Heart right ventricle (tissue), 16 donors: ENCODE data around the gene TRIM9. TPM values are rescaled to one million over a fixed set of nuclear protein-coding genes. Genes with fewer than 3 reads are reported as not detected.
A peak's percentile ranks its signal among the peaks of the same experiment; 100 is the strongest.

Source experiments
- ATAC-seq, 8 donors: fragments of 200-7000 bp; cut with Tn5 transposase; one replicate each; pipeline ENCODE4 v1.9.1; 2020; ENCODE audit warnings: mild to moderate bottlenecking in 8 of 8, moderate library complexity in 8 of 8, moderate number of reproducible peaks in 1 of 8
- DNase-seq, 2 donors: peaks; one replicate each; pipeline ENCODE4 v3.0.0-alpha.2; 2020
- H3K27ac ChIP-seq, 10 donors: fragments of 200-600 bp; sonication (generic) in 2 of 10; one replicate each; pipeline versions ENCODE4 v1.5.0 to v1.8.0; 2020 to 2022; ENCODE audit warnings: mild to moderate bottlenecking in 3 of 10
- H3K27me3 ChIP-seq, 7 donors: fragments of 200-600 bp; one replicate each; pipeline ENCODE4 v1.8.0; 2021 to 2022; ENCODE audit warnings: mild to moderate bottlenecking in 2 of 7
- H3K36me3 ChIP-seq, 9 donors: fragments of 200-600 bp; sonication (generic) in 1 of 9; one replicate each; pipeline versions ENCODE4 v1.5.0 to v1.8.0; 2020 to 2022; ENCODE audit warnings: mild to moderate bottlenecking in 2 of 9
- H3K4me1 ChIP-seq, 9 donors: fragments of 200-600 bp; sonication (generic) in 1 of 9; one replicate each; pipeline versions ENCODE4 v1.5.0 to v1.8.0; 2020 to 2022; ENCODE audit warnings: mild to moderate bottlenecking in 4 of 9
- H3K4me3 ChIP-seq, 10 donors: fragments of 200-600 bp; sonication (generic) in 2 of 10; one replicate each; pipeline versions ENCODE4 v1.5.0 to v1.8.0; 2020 to 2022; ENCODE audit warnings: mild to moderate bottlenecking in 7 of 10, moderate library complexity in 2 of 10
- H3K9me3 ChIP-seq, 11 donors: fragments of 200-600 bp in 10 of 11; sonication (generic) in 2 of 11; one replicate each; pipeline versions ENCODE4 v1.5.0 to v1.8.0; 2013 to 2022; ENCODE audit warnings: mild to moderate bottlenecking in 2 of 11, control low read depth in 1 of 11, moderate library complexity in 1 of 11
- WGBS, 2 donors: extraction: QIAGEN DNeasy Blood & Tissue Kit; methylation state at CpG; one replicate each; pipeline ENCODE4 v1.1.7; 2013; ENCODE audit warnings: inconsistent platforms in 1 of 2; 5-methylcytosine and 5-hydroxymethylcytosine counted together
- intact Hi-C, 10 donors: fragments of 100-400 bp; cut with DNase I; formaldehyde crosslinking; loops; one replicate each; pipeline versions ENCODE4 v1.11.1 to v1.14.2; 2022
- polyA plus RNA-seq, 2 donors: library from polyadenylated mRNA; stranded (reverse); fragments of 200-250 nt; gene quantifications; one replicate each; pipeline ENCODE4 v1.2.3, GENCODE V29; 2013
- total RNA-seq, 10 donors: library from RNA; stranded (reverse); fragmentation: NEBNext Ultra II Directional in 3 of 10; extraction: Animal tissue kit (Norgen Biotek cat#: 25700) in 3 of 10; gene quantifications; one replicate each; pipeline versions ENCODE4 v1.2.1 to v1.2.4, GENCODE V29; 2021 to 2023
- TF ChIP-seq, protein P1 (sequence below), 9 donors: fragments of 200-600 bp; sonication (generic) in 2 of 9; IDR thresholded peaks; one replicate each; pipeline versions ENCODE4 v1.5.0 to v1.8.0; 2021 to 2022; ENCODE audit warnings: antibody characterized with exemption in 9 of 9, mild to moderate bottlenecking in 5 of 9, moderate library complexity in 1 of 9
- donor health status: Arrhythmogenic right ventricular cardiomyopathy.
- donor health status: ischemic (EF 13 %, LVEDD 7.1; RV severe dilation, severe dysfunction).
- donor health status: healthy with polysubstance abuse.
- donor health status: DM: no; HTN: yes; CAD: no.
- donor health status: DM: no; HTN: no; CAD: no.
- donor health status: ischemic (EF 25% LVEDD 6.9; RV normal size, moderate dysfunction).
- donor health status: ischemic (EF 25% LVEDD 5.7; RV mildly dilated, moderate dysfunction).
- donor health status: healthy.
- donor health status: DM: yes; HTN: yes; CAD: no.
- donor health status: Ischemic cardiomyopathy.
- donor health status: ischemic (EF 35%, LVEDD 5.7; RV mildly dilated, moderate dysfunction).
- donor health status: nonischemic (EF 11% LVEDD 7.7; RV severe dilation, severe dysfunction).
- donor health status: DM: yes; HTN: yes; CAD: no.
- donor health status: PGD.
- donor health status: ischemic (EF 29% LVEDD 5.4; RV normal size, mild dysfunction).
- donor health status: nonischemic (EF 23%, LVEDD 6.1; RV moderate dilation, normal function).

TRIM9 gene
- total and polyA plus RNA-seq, 12 donors: 0.33 to 1.3 (median 0.59) TPM

DNA sequence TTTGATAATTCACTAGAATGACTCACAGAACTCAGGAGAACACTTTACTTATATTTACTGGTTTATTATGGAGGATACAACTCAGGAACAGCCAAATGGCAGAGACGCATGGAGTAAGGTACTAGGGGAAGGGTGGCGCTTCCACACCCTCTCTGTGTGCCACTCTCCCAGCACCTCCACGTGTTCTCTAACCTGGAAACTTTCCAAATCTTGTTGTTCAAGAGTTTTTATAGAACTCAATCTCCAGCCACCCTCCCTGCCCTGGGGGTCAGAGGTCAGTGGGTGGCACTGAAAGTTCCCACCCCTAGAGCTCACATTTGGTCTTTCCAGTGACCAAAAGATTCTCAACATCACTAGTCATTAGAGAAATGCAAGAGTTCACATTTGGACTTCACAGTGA is 13.2 kb downstream of the TRIM9 start:
- WGBS, 2 donors: 78 to 82% methylated on average over 3 of the region's 3 CpGs

DNA sequence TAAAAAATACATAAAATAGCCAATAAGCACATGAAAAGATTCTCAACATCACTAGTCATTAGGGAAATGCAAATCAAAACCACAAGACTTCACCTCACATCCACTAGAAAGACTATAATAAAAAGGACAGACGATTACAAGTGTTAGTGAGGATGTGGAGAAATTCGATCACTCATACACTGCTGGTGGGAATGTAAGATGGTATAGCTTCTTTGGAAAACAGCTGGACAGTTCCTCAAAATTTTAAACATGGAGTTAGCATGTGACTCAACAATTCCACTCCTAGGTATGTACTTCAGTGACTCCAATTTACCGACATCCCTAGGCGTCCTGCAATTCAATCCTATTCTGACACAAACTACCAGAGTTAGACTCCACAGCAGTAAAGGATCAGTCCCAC is 13.7 kb downstream of the TRIM9 start:
- Histone ChIP-seq H3K27me3 (no peaks in the 10 kb centered on the region), H3K9me3 (no peaks in the 10 kb centered on the region), H3K4me3 (no peak overlapping the region), H3K4me1 (peaks cover 0 to 11% (median 3%) of the 10 kb centered on the region in 9 donors), H3K27ac (peak overlapping the region in 4 of 10 donors; percentile 1 to 46 (median 39)), H3K36me3 (no peaks in the 10 kb centered on the region)
- ATAC-seq (no peak), DNase-seq (no peak)
- TF ChIP-seq, protein P1, sequence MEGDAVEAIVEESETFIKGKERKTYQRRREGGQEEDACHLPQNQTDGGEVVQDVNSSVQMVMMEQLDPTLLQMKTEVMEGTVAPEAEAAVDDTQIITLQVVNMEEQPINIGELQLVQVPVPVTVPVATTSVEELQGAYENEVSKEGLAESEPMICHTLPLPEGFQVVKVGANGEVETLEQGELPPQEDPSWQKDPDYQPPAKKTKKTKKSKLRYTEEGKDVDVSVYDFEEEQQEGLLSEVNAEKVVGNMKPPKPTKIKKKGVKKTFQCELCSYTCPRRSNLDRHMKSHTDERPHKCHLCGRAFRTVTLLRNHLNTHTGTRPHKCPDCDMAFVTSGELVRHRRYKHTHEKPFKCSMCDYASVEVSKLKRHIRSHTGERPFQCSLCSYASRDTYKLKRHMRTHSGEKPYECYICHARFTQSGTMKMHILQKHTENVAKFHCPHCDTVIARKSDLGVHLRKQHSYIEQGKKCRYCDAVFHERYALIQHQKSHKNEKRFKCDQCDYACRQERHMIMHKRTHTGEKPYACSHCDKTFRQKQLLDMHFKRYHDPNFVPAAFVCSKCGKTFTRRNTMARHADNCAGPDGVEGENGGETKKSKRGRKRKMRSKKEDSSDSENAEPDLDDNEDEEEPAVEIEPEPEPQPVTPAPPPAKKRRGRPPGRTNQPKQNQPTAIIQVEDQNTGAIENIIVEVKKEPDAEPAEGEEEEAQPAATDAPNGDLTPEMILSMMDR (IDR thresholded peaks at IDR 0.05): no peak
- 82 to 84% methylated on average over 4 of the region's 4 CpGs for WGBS, 2 donors
- intact Hi-C loops: no loop called here

More for the DNA sequence above, 13.2 kb downstream of the TRIM9 start:
- intact Hi-C loops: no loop called here
- ATAC-seq (no peak), DNase-seq (no peak)
- TF ChIP-seq, protein P1 (IDR thresholded peaks at IDR 0.05): no peak
- no peaks in the 10 kb centered on the region for H3K9me3 ChIP-seq
- H3K36me3 ChIP-seq: no peaks in the 10 kb centered on the region
- no peak overlapping the region for H3K4me3 ChIP-seq
- H3K27ac ChIP-seq: peak overlapping the region in 4 of 10 donors; percentile 1 to 46 (median 39)
- no peaks in the 10 kb centered on the region for H3K27me3 ChIP-seq
- H3K4me1 ChIP-seq: peaks cover 0 to 11% (median 3%) of the 10 kb centered on the region in 9 donors

DNA sequence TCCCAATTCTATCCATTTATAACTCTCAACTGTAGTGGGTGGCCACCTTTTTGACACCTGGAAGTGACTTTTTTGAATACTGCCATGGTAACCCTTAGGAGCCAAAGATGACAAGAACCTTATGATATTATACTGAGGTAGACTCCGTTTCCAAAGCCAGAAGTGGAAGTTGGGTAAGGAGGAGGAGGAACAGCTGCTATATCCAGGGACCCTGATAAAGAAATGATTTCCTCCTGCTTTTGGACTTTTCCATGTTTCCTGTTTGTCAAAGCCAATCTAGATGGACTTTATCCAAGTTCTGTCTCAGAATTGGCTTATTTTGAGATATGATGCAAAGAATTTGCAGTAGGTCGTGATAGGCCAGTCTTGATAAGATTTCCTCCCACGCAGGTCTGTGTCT is 14.3 kb downstream of the TRIM9 start:
- intact Hi-C loops: no loop called here
- 29 to 33% methylated on average over 3 of the region's 3 CpGs for WGBS, 2 donors
- Histone ChIP-seq H3K4me1 (peaks cover 0 to 11% (median 3%) of the 10 kb centered on the region in 9 donors), H3K4me3 (no peak overlapping the region), H3K27me3 (no peaks in the 10 kb centered on the region), H3K9me3 (no peaks in the 10 kb centered on the region), H3K36me3 (no peaks in the 10 kb centered on the region), H3K27ac (peak overlapping the region in 2 of 10 donors; percentile 33 to 45)
- ATAC-seq (peak in 1 of 8 donors; percentile 11), DNase-seq (no peak)
- TF ChIP-seq, protein P1 (IDR thresholded peaks at IDR 0.05): no peak

GRCh38 chr14:51079489-51079888 is 15.4 kb downstream of the TRIM9 start:
- DNase-seq (no peak), ATAC-seq (peak in 1 of 8 donors; percentile 28)
- intact Hi-C loops: no loop called here
- 53 to 61% methylated on average over 1 of the region's 1 CpG for WGBS, 2 donors
- H3K4me3 ChIP-seq: no peak overlapping the region
- peaks cover 0 to 11% (median 3%) of the 10 kb centered on the region in 9 donors for H3K4me1 ChIP-seq
- no peaks in the 10 kb centered on the region for H3K36me3 ChIP-seq
- TF ChIP-seq, protein P1 (IDR thresholded peaks at IDR 0.05): no peak
- peak overlapping the region in 1 of 10 donors; percentile 3 for H3K27ac ChIP-seq
- H3K9me3 ChIP-seq: no peaks in the 10 kb centered on the region
- no peaks in the 10 kb centered on the region for H3K27me3 ChIP-seq
